LNCAP (cell line): ENCODE results near the gene FAM170B.

Source experiments
- TF ChIP-seq, protein P1 (sequence below): fragments of 450-650 bp; IDR thresholded peaks from 2 replicates; pipeline ENCODE4 v1.5.1; 2017; ENCODE audit warnings: mild to moderate bottlenecking

FAM170B gene

DNA sequence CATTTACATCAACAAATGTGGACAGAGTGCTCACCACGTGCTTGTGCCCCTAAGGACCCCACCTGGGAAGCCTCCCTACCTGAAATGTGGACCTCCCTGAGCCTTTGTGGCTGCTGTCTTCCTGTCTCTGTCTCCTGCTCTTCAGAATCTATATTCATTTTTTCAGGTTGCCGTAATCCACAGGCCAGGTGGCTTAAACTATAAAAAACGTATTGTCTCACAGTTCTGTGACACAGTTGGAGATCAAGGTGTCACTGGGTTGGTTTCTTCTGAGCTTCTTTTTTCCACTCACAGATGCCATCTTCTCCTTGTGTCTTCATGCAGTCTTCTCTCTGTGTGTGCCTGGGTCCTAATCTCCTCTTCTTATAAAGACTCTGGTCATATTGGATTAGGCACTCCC lies 12.9 kb downstream of the FAM170B start:
- TF ChIP-seq, protein P1, sequence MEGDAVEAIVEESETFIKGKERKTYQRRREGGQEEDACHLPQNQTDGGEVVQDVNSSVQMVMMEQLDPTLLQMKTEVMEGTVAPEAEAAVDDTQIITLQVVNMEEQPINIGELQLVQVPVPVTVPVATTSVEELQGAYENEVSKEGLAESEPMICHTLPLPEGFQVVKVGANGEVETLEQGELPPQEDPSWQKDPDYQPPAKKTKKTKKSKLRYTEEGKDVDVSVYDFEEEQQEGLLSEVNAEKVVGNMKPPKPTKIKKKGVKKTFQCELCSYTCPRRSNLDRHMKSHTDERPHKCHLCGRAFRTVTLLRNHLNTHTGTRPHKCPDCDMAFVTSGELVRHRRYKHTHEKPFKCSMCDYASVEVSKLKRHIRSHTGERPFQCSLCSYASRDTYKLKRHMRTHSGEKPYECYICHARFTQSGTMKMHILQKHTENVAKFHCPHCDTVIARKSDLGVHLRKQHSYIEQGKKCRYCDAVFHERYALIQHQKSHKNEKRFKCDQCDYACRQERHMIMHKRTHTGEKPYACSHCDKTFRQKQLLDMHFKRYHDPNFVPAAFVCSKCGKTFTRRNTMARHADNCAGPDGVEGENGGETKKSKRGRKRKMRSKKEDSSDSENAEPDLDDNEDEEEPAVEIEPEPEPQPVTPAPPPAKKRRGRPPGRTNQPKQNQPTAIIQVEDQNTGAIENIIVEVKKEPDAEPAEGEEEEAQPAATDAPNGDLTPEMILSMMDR: no peak

DNA sequence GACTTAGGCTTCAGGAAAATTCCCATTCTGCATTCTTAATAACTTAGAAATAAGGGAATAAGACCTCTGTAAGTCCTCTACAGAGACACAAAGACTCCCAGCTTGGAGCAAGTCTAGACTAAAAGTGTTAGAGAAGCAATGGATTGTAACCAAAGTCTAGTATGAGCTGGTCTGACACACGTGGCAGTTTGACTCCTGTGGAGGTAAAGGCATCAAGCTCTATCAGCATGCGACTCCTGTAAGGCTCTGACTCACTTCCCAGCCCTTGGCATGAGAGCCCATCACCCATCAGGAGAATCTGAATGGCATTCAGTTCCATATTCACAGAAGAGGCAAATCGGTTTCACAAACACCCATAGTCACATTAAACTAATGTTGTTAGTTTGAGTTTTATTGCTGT lies 14.1 kb downstream of the FAM170B start:
- TF ChIP-seq, protein P1: no peak

DNA sequence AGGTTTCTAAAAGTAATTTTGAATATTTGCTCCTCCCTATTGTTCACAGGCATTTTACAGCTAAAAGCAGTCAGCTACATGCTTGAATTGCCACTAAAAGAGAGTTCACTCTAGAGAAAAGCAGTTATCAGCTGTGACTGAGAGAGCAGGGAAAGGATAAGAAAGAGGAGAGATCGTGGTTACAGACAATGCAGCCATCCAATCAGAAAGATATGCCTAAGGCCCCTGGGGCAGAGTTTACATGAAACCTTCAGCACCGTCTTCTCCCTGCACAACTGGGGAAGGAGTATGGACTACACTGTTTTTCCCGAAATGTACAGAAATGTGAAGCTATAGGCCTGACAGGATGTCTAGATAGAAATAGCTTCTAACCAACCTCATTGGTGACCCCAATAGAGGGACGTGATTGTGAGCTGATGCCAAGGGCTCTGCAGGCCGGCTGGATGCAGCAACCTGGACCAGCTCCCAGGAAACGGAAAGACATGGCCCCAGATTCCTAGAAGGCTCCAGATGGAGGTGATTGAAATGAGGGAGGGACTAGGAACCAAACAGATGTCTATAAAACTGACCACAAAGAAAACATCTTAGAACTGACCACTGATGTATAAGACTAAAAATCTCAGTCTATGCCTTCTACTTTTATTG lies 15.3 kb downstream of the FAM170B start:
- TF ChIP-seq, protein P1: no peak

DNA sequence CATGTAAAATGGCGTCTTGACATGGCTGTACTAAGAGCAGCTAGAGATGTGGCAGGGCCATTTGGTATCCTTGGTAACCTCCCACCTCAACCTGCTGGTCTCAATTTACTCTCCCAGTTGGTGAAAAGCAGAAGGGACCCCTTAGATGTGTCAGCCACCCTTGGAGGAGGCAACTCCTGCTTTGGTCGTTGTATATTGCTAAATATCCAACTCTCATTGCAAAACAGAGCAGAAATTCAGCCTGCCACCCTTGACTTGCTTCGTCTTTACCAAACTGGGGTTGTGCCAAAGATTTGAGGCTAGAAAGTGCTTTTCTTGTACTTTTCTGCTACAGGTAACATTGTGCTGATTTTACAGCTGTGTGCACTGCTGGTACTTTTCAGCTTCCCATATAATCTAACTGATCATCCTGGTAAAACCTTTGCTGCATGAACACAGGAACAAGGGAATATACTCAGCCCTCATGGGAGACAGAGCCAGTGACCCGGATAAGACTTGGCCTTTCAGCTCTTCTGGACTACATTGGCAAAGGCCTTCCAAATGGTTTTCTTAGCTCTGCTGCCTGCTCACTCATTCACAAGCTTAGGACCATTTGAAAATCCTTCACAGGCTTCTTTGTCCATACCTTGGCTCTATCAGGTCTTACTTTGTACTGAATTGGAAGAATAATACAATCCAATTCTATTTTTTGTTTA lies 16.3 kb downstream of the FAM170B start:
- TF ChIP-seq, protein P1: no peak

DNA sequence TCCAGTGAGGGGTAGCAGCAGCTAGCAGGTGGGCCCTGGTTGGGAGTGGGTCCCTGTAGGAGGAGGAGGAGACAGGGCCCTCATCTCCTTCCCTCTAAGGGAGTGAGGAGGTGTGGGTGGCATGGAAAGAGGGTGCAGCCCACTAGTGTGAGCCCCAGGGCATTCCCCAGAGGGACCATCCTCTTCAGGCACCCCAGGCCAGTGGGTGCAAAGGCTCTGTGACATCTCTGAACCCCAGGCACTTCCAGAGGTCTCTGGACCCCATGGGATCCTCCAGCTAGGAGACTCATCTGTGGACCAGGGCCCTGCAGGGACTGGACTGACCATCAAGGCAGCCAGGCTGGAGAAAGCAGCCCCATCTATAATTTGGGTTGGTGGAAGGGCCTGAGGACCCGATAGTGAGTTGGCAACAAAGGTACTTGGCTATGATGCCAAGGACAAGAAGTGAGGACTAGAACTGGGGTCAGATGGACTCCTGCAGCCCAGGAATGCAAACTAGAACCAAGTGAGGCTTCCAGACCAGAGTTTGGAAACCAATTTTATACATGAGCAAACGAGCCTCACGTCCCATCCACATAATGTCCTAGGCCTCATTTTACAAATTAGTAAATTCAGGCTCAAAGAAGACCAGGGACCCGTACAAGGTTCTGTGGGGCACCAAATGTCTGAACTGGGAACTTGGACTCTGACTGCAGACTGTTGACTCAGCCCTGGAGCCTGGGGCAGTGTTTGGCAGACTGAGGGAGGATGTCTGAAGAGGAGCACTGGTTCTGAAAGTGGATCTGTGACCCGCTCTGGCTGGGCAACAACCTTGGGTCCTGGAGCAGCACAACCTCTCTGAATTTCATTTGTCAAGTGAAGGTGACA lies 17.1 kb downstream of the FAM170B start:
- TF ChIP-seq, protein P1: no peak

DNA sequence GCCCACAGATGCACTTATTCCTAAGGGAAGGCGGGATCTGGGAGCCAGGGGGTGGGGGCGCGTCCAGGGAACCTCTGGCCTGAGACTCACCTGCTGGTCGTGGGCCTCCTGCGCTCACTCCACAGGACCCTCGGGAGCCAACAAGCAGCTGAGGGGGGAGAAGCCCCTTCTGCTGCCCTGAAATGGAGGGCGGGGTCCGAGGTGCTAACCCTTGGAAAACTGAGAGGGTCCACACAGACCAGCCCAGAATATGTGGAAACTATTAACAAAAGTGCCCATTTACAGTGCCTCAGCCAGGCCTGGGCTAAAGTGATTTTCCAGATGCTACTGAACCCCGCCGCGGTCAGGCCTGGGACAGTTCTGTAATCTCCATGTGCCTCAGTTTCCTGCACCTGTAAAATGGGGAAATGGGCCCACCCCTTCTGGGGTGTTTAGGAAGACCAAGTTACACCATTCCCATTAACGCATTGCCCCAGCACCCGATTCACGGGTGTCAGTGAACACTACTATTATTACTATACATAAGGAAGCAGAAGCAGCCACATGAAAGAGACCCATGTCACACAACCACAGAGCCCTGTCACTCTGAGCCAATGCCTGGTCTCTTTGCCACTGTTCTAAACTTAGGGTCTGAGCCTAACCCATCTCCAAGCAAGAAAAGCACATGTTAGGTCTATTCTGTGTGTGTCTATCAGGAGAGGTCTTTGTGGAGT lies 17.9 kb downstream of the FAM170B start:
- TF ChIP-seq, protein P1: no peak
